ENCODE measurements around the gene ZNF276. TPM values are rescaled to one million over a fixed set of nuclear protein-coding genes. Genes with fewer than 3 reads are reported as not detected.
A peak's percentile ranks its signal among the peaks of the same experiment; 100 is the strongest.

Gene ZNF276
- total RNA-seq, 1 experiment from 2014 or later = 32.7 TPM

DNA sequence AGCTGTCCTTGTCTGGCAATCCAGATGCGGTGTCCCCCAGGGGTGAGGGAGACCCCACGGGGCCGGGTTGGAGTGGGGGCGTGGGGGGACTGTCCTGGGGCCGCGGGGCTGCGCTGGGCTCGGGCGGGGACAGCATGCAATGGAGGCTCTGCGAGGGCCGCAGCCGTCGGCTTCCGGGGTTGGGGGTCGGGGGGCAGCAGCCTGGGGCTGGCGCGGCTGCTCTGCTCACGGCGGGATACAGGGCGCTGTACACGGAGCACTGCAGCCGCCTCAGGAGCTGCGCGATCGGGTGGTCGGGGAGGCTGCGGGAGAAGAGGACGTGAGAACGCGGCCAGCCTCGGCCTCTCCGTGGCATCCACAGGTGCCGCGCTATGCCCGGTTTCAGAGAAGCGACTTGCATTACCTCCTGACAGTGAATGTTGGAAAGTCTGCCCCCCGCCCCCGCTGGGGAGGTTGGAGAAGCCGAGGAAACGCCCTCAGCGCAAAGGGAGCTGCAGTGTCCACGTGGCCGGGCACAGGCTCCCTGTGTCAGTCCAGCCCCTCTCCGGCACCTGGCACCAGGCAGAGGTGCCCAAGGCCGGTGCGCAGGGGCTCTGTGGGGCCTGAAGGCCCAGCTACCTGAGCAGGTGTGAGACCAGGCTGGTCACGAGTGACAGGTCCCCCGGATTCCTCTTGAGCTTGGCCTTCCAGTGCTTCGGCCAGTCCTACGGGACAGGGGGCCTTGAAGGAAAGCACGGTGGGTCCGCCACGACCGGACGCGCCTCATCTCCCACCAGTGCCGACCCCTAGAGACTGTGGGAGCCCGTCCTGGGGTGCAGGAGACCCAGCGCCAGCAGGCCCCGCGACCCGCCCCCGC, 10.4 kb upstream of the ZNF276 start:
- Mint-ChIP-seq H3K9me3 (ENCODE audit: unreplicated experiment) (no peaks in the 10 kb centered on the region), H3K36me3 (ENCODE audit: insufficient read depth, unreplicated experiment) (peaks cover 21% of the 10 kb centered on the region), H3K27ac (ENCODE audit: low read depth, unreplicated experiment) (no peak overlapping the region), H3K4me3 (ENCODE audit: unreplicated experiment) (peak overlapping the region; percentile 75), H3K4me1 (ENCODE audit: insufficient read depth, unreplicated experiment) (no peaks in the 10 kb centered on the region), H3K27me3 (ENCODE audit: insufficient read depth, unreplicated experiment) (no peaks in the 10 kb centered on the region)
- TF ChIP-seq, protein P1, sequence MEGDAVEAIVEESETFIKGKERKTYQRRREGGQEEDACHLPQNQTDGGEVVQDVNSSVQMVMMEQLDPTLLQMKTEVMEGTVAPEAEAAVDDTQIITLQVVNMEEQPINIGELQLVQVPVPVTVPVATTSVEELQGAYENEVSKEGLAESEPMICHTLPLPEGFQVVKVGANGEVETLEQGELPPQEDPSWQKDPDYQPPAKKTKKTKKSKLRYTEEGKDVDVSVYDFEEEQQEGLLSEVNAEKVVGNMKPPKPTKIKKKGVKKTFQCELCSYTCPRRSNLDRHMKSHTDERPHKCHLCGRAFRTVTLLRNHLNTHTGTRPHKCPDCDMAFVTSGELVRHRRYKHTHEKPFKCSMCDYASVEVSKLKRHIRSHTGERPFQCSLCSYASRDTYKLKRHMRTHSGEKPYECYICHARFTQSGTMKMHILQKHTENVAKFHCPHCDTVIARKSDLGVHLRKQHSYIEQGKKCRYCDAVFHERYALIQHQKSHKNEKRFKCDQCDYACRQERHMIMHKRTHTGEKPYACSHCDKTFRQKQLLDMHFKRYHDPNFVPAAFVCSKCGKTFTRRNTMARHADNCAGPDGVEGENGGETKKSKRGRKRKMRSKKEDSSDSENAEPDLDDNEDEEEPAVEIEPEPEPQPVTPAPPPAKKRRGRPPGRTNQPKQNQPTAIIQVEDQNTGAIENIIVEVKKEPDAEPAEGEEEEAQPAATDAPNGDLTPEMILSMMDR (IDR thresholded peaks at IDR 0.05; ENCODE audit: unreplicated experiment) = no peak
- intact Hi-C loops (cut with micrococcal nuclease) = no loop called here
- DNase-seq (ENCODE audit: unreplicated experiment) = no peak
- CTCF ChIA-PET = interaction anchor here (0.5 kb wide), 1 partner anchor 710 kb away, joined by 3 read pairs; no protein-coding TSS in a partner anchor
- POLR2A ChIA-PET = interaction anchor here (0.6 to 2.4 kb wide), 5 partner anchors 9 to 24 kb away, joined by 3 to 23 read pairs (median 4); partner anchors contain the start of genes CDK10, SPATA2L and VPS9D1
- no TSS peak for BruUV-seq (replicated peaks)

- Mint-ChIP-seq H3K4me3 (ENCODE audit: unreplicated experiment) (peak overlapping the region; percentile 75), H3K4me1 (ENCODE audit: insufficient read depth, unreplicated experiment) (no peaks in the 10 kb centered on the region), H3K36me3 (ENCODE audit: insufficient read depth, unreplicated experiment) (peaks cover 21% of the 10 kb centered on the region), H3K27me3 (ENCODE audit: insufficient read depth, unreplicated experiment) (no peaks in the 10 kb centered on the region), H3K9me3 (ENCODE audit: unreplicated experiment) (no peaks in the 10 kb centered on the region), H3K27ac (ENCODE audit: low read depth, unreplicated experiment) (peak overlapping the region; percentile 19)
- intact Hi-C loops (cut with micrococcal nuclease) = no loop called here
- POLR2A ChIA-PET = interaction anchor here (0.7 to 2.4 kb wide), 3 partner anchors 8 to 136 kb away, joined by 3 to 23 read pairs (median 4); partner anchors contain the start of genes SPATA2L and VPS9D1
- CTCF ChIA-PET = interaction anchor here (0.5 kb wide), 1 partner anchor 135 kb away, joined by 3 read pairs; no protein-coding TSS in a partner anchor
- DNase-seq (ENCODE audit: unreplicated experiment) = peak; percentile 83
- BruUV-seq (replicated peaks) = TSS peak; percentile 68
- TF ChIP-seq, protein P1 (IDR thresholded peaks at IDR 0.05; ENCODE audit: unreplicated experiment) = no peak
Observed at GRCh38 chr16:89711601-89712273, 9.6 kb upstream of the ZNF276 start.

- ChIA-PET POLR2A (interaction anchor here (0.7 to 2.4 kb wide), 5 partner anchors 8 to 136 kb away, joined by 3 to 23 read pairs (median 4); partner anchors contain the start of genes SPATA2L and VPS9D1), CTCF (interaction anchor here (0.5 kb wide), 1 partner anchor 134 kb away, joined by 3 read pairs; no protein-coding TSS in a partner anchor)
- Mint-ChIP-seq H3K27me3 (ENCODE audit: insufficient read depth, unreplicated experiment) (no peaks in the 10 kb centered on the region), H3K27ac (ENCODE audit: low read depth, unreplicated experiment) (peak overlapping the region; percentile 19), H3K9me3 (ENCODE audit: unreplicated experiment) (no peaks in the 10 kb centered on the region), H3K36me3 (ENCODE audit: insufficient read depth, unreplicated experiment) (peaks cover 23% of the 10 kb centered on the region), H3K4me3 (ENCODE audit: unreplicated experiment) (peak overlapping the region; percentile 75), H3K4me1 (ENCODE audit: insufficient read depth, unreplicated experiment) (no peaks in the 10 kb centered on the region)
- intact Hi-C loops (cut with micrococcal nuclease) = no loop called here
- no TSS peak for BruUV-seq (replicated peaks)
- DNase-seq (ENCODE audit: unreplicated experiment) = peak; percentile 18
- TF ChIP-seq, protein P1 (IDR thresholded peaks at IDR 0.05; ENCODE audit: unreplicated experiment) = no peak
Observed at GRCh38 chr16:89712274-89712781, 9.0 kb upstream of the ZNF276 start.

DNA sequence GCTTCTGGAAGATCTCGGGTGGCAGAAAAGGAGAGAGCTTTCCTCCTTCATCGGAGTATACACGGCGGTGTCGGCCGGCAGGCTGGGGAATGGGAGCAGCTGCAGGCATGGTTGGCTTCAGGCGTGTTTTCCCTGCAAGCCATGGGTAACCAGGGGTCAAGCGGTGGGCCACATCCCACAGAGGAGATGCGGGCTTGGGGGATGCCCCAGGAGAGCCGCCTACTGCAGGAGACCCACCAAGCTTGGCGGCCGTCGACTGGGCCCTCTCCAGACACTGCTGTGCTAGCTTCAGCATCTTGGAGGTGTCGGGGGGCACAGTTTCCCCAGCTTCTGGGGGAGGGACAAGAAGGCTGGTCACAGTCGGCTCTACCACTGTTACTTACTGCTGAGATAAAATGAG, 4.8 kb upstream of the ZNF276 start:
- H3K27me3 Mint-ChIP-seq (ENCODE audit: insufficient read depth, unreplicated experiment) = no peaks in the 10 kb centered on the region
- no peak overlapping the region for H3K4me3 Mint-ChIP-seq (ENCODE audit: unreplicated experiment)
- CTCF ChIA-PET = interaction anchor here (0.6 to 1.0 kb wide), 2 partner anchors 8 to 10 kb away, joined by 3 read pairs; no protein-coding TSS in a partner anchor
- no peak for DNase-seq (ENCODE audit: unreplicated experiment)
- intact Hi-C loops (cut with micrococcal nuclease) = no loop called here
- peaks cover 19% of the 10 kb centered on the region for H3K4me1 Mint-ChIP-seq (ENCODE audit: insufficient read depth, unreplicated experiment)
- TF ChIP-seq, protein P1 (IDR thresholded peaks at IDR 0.05; ENCODE audit: unreplicated experiment) = no peak
- H3K27ac Mint-ChIP-seq (ENCODE audit: low read depth, unreplicated experiment) = no peak overlapping the region
- no peaks in the 10 kb centered on the region for H3K9me3 Mint-ChIP-seq (ENCODE audit: unreplicated experiment)
- BruUV-seq (replicated peaks) = no TSS peak
- peaks cover 48% of the 10 kb centered on the region for H3K36me3 Mint-ChIP-seq (ENCODE audit: insufficient read depth, unreplicated experiment)
- POLR2A ChIA-PET = no interaction called here

Measured in MCF 10A (cell line).